ENCODE data around the gene SKOR2.

SKOR2 gene

DNA sequence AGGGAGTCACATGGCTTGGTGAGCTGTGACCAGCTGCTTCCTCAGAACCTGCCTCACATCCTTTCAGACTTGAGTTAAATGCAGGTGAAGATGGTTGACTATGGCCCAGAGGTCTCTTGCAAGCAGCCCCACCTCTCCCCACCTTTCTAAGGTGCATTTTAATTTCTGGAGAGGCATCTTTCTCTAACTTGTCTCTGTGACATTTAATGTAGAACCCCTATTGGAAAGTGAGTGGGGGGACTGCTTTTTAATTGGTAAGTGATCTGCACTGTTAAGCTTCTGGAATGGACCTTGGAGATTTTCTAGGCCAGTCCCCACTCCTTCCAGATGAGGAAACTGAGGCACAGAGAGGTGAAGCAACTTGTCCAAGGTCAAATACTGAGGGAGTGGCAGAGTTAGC lies 37.3 kb upstream of the SKOR2 start:
- no peak overlapping the region for H3K27ac ChIP-seq (replicated peaks)
- H3K4me3 ChIP-seq (replicated peaks; ENCODE audit: insufficient read depth, low read length), result no peak overlapping the region
- TF ChIP-seq SPI1 (IDR thresholded peaks at IDR 0.05; ENCODE audit: borderline replicate concordance, low read depth) (no peak), GABPA (IDR thresholded peaks at IDR 0.05; ENCODE audit: low read depth) (no peak), POLR2AphosphoS5 (IDR thresholded peaks at IDR 0.05; ENCODE audit: low read depth) (no peak)
- TF ChIP-seq, protein P1, sequence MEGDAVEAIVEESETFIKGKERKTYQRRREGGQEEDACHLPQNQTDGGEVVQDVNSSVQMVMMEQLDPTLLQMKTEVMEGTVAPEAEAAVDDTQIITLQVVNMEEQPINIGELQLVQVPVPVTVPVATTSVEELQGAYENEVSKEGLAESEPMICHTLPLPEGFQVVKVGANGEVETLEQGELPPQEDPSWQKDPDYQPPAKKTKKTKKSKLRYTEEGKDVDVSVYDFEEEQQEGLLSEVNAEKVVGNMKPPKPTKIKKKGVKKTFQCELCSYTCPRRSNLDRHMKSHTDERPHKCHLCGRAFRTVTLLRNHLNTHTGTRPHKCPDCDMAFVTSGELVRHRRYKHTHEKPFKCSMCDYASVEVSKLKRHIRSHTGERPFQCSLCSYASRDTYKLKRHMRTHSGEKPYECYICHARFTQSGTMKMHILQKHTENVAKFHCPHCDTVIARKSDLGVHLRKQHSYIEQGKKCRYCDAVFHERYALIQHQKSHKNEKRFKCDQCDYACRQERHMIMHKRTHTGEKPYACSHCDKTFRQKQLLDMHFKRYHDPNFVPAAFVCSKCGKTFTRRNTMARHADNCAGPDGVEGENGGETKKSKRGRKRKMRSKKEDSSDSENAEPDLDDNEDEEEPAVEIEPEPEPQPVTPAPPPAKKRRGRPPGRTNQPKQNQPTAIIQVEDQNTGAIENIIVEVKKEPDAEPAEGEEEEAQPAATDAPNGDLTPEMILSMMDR (IDR thresholded peaks at IDR 0.05; ENCODE audit: insufficient read depth, low read length), result no peak
- TF ChIP-seq, protein P2, sequence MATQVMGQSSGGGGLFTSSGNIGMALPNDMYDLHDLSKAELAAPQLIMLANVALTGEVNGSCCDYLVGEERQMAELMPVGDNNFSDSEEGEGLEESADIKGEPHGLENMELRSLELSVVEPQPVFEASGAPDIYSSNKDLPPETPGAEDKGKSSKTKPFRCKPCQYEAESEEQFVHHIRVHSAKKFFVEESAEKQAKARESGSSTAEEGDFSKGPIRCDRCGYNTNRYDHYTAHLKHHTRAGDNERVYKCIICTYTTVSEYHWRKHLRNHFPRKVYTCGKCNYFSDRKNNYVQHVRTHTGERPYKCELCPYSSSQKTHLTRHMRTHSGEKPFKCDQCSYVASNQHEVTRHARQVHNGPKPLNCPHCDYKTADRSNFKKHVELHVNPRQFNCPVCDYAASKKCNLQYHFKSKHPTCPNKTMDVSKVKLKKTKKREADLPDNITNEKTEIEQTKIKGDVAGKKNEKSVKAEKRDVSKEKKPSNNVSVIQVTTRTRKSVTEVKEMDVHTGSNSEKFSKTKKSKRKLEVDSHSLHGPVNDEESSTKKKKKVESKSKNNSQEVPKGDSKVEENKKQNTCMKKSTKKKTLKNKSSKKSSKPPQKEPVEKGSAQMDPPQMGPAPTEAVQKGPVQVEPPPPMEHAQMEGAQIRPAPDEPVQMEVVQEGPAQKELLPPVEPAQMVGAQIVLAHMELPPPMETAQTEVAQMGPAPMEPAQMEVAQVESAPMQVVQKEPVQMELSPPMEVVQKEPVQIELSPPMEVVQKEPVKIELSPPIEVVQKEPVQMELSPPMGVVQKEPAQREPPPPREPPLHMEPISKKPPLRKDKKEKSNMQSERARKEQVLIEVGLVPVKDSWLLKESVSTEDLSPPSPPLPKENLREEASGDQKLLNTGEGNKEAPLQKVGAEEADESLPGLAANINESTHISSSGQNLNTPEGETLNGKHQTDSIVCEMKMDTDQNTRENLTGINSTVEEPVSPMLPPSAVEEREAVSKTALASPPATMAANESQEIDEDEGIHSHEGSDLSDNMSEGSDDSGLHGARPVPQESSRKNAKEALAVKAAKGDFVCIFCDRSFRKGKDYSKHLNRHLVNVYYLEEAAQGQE (IDR thresholded peaks at IDR 0.05; ENCODE audit: insufficient replicate concordance, low read depth), result no peak
- no peak for DNase-seq (ENCODE audit: low read depth in 1 of 2, low spot score in 1 of 2)
- peaks cover 22% of the 10 kb centered on the region for H3K27me3 ChIP-seq (ENCODE audit: insufficient read depth, poor library complexity, severe bottlenecking)

DNA sequence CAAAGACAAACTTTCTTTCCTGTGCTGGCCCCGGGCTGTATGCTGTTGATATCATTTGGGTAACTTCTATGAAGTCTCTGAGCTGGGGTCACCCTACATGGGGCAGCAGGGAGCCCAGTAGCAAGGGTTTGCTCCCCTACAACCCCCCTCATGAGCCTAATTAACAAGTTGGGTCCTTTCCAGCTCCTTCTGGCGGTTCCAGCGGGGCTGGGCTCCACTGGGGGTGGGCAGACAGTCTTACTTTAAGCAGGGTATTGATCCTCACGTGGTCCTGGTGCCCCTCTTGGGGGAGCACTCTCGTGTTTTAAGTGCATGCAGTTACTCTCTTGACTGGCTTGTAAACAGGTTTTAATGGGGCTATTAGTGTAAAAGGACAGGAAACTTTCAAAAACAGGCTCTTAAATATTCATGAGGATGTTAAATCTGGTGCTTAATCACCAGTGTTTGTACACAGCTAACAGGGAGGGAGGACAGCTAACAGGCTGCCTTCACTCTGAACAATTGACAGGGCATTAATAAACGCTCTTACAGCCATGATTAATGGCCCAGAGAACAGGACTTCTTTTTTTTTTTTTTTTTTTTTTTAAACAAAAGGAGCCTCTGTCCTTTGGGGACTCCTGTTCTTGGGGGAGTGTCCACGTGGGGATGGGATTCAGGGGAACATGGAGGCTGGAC lies 36.6 kb upstream of the SKOR2 start:
- no peak for TF ChIP-seq POLR2AphosphoS5 (IDR thresholded peaks at IDR 0.05; ENCODE audit: low read depth)
- TF ChIP-seq SPI1 (IDR thresholded peaks at IDR 0.05; ENCODE audit: borderline replicate concordance, low read depth), result no peak
- no peak for TF ChIP-seq GABPA (IDR thresholded peaks at IDR 0.05; ENCODE audit: low read depth)
- TF ChIP-seq, protein P2 (IDR thresholded peaks at IDR 0.05; ENCODE audit: insufficient replicate concordance, low read depth), result no peak
- TF ChIP-seq, protein P1 (IDR thresholded peaks at IDR 0.05; ENCODE audit: insufficient read depth, low read length), result no peak
- Histone ChIP-seq H3K27ac (replicated peaks) (no peak overlapping the region), H3K4me3 (replicated peaks; ENCODE audit: insufficient read depth, low read length) (no peak overlapping the region), H3K27me3 (ENCODE audit: insufficient read depth, poor library complexity, severe bottlenecking) (peaks cover 24% of the 10 kb centered on the region)
- DNase-seq (ENCODE audit: low read depth in 1 of 2, low spot score in 1 of 2), result no peak

DNA sequence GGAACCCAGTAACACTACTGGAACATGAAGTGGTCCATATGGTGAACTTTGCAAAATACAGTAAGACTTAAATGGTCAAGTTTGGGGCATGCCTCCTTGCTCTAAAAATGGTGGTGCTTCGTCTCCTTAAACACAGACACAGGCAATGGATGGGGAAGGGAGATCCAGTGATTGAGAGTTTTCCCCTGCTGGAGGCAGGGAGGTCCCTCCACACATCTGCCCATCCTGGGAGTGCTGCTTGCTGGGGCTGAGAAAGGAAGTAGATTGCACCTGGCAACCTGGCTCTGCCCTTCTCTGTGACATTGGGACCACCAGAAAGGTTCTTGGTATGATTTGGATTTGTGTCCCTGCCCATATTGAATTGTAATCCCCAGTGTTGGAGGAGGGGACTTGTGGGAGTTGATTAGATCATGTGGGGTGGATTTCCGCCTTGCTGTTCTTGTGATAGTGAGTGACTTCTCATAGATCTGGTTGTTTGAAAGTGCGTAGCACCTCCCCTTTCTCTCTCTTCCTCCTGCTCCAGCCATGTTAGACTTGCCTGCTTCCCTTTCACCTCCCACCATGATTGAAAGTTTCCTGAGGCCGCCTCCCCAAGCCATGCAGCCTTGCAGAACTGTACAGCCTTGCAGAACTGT lies 35.4 kb upstream of the SKOR2 start:
- Histone ChIP-seq H3K27ac (replicated peaks) (no peak overlapping the region), H3K27me3 (ENCODE audit: insufficient read depth, poor library complexity, severe bottlenecking) (peaks cover 24% of the 10 kb centered on the region), H3K4me3 (replicated peaks; ENCODE audit: insufficient read depth, low read length) (no peak overlapping the region)
- DNase-seq (ENCODE audit: low read depth in 1 of 2, low spot score in 1 of 2), result no peak
- TF ChIP-seq SPI1 (IDR thresholded peaks at IDR 0.05; ENCODE audit: borderline replicate concordance, low read depth), result no peak
- TF ChIP-seq, protein P2 (IDR thresholded peaks at IDR 0.05; ENCODE audit: insufficient replicate concordance, low read depth), result no peak
- TF ChIP-seq, protein P1 (IDR thresholded peaks at IDR 0.05; ENCODE audit: insufficient read depth, low read length), result no peak
- no peak for TF ChIP-seq POLR2AphosphoS5 (IDR thresholded peaks at IDR 0.05; ENCODE audit: low read depth)
- no peak for TF ChIP-seq GABPA (IDR thresholded peaks at IDR 0.05; ENCODE audit: low read depth)

Data from HL-60 (cell line).